ENCODE results near the gene PDE8A. TPM values are rescaled to one million over a fixed set of nuclear protein-coding genes. Genes with fewer than 3 reads are reported as not detected.
A peak's percentile ranks its signal among the peaks of the same experiment; 100 is the strongest.

The PDE8A gene
- total and polyA plus RNA-seq, 3 donors from 2014 or later = 27.8 to 67.8 (median 67.3) TPM

- Histone ChIP-seq H3K4me1 (no peaks in the 10 kb centered on the region), H3K27ac (no peak overlapping the region), H3K27me3 (no peaks in the 10 kb centered on the region), H3K36me3 (ENCODE audit: low read depth, missing control alignments) (no peaks in the 10 kb centered on the region), H3K4me3 (no peak overlapping the region), H3K9me3 (no peaks in the 10 kb centered on the region)
- intact Hi-C loops (cut with DNase I; ENCODE audit: low total_unique reads) = loop anchor here (10.0 kb wide), 1 partner anchor 93 kb away; no protein-coding TSS in a partner anchor
- no peak for TF ChIP-seq CTCF (IDR thresholded peaks at IDR 0.05)
- no peak for TF ChIP-seq POLR2A (IDR thresholded peaks at IDR 0.05)
- WGBS, 2 donors = 86 to 91% methylated on average over 5 of the region's 5 CpGs
- no peak for DNase-seq
Measured at GRCh38 chr15:84951736-84952135, 29.9 kb upstream of the PDE8A start.

GRCh38 chr15:84953136-84953535 lies 28.5 kb upstream of the PDE8A start:
- H3K27me3 ChIP-seq = no peaks in the 10 kb centered on the region
- H3K9me3 ChIP-seq = no peaks in the 10 kb centered on the region
- intact Hi-C loops (cut with DNase I; ENCODE audit: low total_unique reads) = loop anchor here (10.0 kb wide), 1 partner anchor 92 kb away; no protein-coding TSS in a partner anchor
- H3K4me1 ChIP-seq = no peaks in the 10 kb centered on the region
- H3K36me3 ChIP-seq (ENCODE audit: low read depth, missing control alignments) = no peaks in the 10 kb centered on the region
- 94 to 96% methylated on average over 4 of the region's 4 CpGs for WGBS, 2 donors
- no peak for DNase-seq
- H3K27ac ChIP-seq = no peak overlapping the region
- no peak for TF ChIP-seq POLR2A (IDR thresholded peaks at IDR 0.05)
- TF ChIP-seq CTCF (IDR thresholded peaks at IDR 0.05) = no peak
- H3K4me3 ChIP-seq = no peak overlapping the region

GRCh38 chr15:84953726-84954125 lies 27.9 kb upstream of the PDE8A start:
- Histone ChIP-seq H3K4me1 (no peaks in the 10 kb centered on the region), H3K36me3 (ENCODE audit: low read depth, missing control alignments) (no peaks in the 10 kb centered on the region), H3K27ac (no peak overlapping the region), H3K4me3 (no peak overlapping the region), H3K9me3 (no peaks in the 10 kb centered on the region), H3K27me3 (no peaks in the 10 kb centered on the region)
- no peak for DNase-seq
- intact Hi-C loops (cut with DNase I; ENCODE audit: low total_unique reads) = loop anchor here (10.0 kb wide), 1 partner anchor 91 kb away; no protein-coding TSS in a partner anchor
- TF ChIP-seq CTCF (IDR thresholded peaks at IDR 0.05) (no peak), POLR2A (IDR thresholded peaks at IDR 0.05) (no peak)
- 67 to 86% methylated on average over 1 of the region's 1 CpG for WGBS, 2 donors

GRCh38 chr15:84955089-84955848 lies 26.4 kb upstream of the PDE8A start:
- DNase-seq = peak; percentile 82
- Histone ChIP-seq H3K9me3 (no peaks in the 10 kb centered on the region), H3K27ac (no peak overlapping the region), H3K4me3 (no peak overlapping the region), H3K4me1 (no peaks in the 10 kb centered on the region), H3K27me3 (no peaks in the 10 kb centered on the region), H3K36me3 (ENCODE audit: low read depth, missing control alignments) (no peaks in the 10 kb centered on the region)
- intact Hi-C loops (cut with DNase I; ENCODE audit: low total_unique reads) = loop anchor here (10.0 kb wide), 1 partner anchor 90 kb away; no protein-coding TSS in a partner anchor
- TF ChIP-seq CTCF (IDR thresholded peaks at IDR 0.05) (peak; percentile 64 to 84 (median 80)), POLR2A (IDR thresholded peaks at IDR 0.05) (no peak)
- 32 to 43% methylated on average over 6 to 15 of the region's 15 CpGs for WGBS, 2 donors
